ENCODE data around the gene CA7.
"Not testable (repeated sequence)": the region's sequence is repeated elsewhere in the genome, so short reads cannot be mapped to it uniquely, and the experiment has no call there.

Gene CA7

GRCh38 chr16:66871363-66871762, 27.1 kb downstream of the CA7 start:
- H3K27ac ChIP-seq, H3K4me3 ChIP-seq: not testable (repeated sequence)

GRCh38 chr16:66871840-66872239, 27.6 kb downstream of the CA7 start:
- no peak overlapping the region for H3K4me3 ChIP-seq
- no peak overlapping the region for H3K27ac ChIP-seq

GRCh38 chr16:66872559-66872942, 28.3 kb downstream of the CA7 start:
- peak overlapping the region in 5 of 21 experiments; percentile 22 to 81 (median 58) for H3K27ac ChIP-seq
- peak overlapping the region in 5 of 7 experiments; percentile 5 to 34 (median 22) for H3K4me3 ChIP-seq

- Histone ChIP-seq H3K27ac (peak overlapping the region in 9 of 21 experiments; percentile 4 to 81 (median 54)), H3K4me3 (peak overlapping the region in 6 of 7 experiments; percentile 5 to 34 (median 21))
These were observed 28.9 kb downstream of the CA7 start for GRCh38 chr16:66872943-66873684.

GRCh38 chr16:66873685-66874055, 29.5 kb downstream of the CA7 start:
- Histone ChIP-seq H3K4me3 (no peak overlapping the region), H3K27ac (peak overlapping the region in 4 of 21 experiments; percentile 37 to 81 (median 68))

- Histone ChIP-seq H3K4me3 (no peak overlapping the region), H3K27ac (peak overlapping the region in 5 of 21 experiments; percentile 3 to 78 (median 56))
These were observed 30.0 kb downstream of the CA7 start for GRCh38 chr16:66874079-66874775.

- no peak overlapping the region for H3K27ac ChIP-seq
- H3K4me3 ChIP-seq: no peak overlapping the region
These were observed 33.9 kb downstream of the CA7 start for GRCh38 chr16:66878067-66878466.

GRCh38 chr16:66880288-66881013, 36.2 kb downstream of the CA7 start, which contains the start of gene PDP2:
PDP2 (plus strand) TSS chr16:66880515; CDS start chr16:66884285, 3,770 bp downstream.
- Histone ChIP-seq H3K4me3 (peak within 1 kb of the TSS; percentile 59 to 95 (median 72)), H3K27ac (peak within 1 kb of the TSS in 17 of 21 experiments; percentile 18 to 79 (median 64))

DNA sequence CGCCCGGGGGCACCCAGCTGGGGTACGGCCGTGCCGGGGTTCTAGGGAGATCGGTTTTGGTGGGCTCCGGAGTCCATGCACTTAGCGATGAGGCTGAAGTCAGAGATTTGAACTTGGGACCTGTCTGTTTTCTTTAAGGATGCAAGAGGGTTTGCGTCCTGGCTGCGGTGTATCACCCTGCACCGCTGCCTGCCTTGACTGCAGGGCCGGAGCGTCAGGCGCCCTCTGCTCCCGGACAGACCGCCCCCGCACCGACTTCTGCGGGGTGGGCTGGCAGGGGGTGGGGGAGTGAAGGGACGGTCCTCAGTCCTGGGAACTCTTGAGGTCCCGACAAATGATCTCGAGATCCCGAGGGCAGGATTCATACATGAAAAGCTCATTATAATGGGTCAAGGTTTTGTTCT, 36.8 kb downstream of the CA7 start:
- peak overlapping the region; percentile 59 to 95 (median 72) for H3K4me3 ChIP-seq
- H3K27ac ChIP-seq: peak overlapping the region in 17 of 21 experiments; percentile 9 to 79 (median 64)

DNA sequence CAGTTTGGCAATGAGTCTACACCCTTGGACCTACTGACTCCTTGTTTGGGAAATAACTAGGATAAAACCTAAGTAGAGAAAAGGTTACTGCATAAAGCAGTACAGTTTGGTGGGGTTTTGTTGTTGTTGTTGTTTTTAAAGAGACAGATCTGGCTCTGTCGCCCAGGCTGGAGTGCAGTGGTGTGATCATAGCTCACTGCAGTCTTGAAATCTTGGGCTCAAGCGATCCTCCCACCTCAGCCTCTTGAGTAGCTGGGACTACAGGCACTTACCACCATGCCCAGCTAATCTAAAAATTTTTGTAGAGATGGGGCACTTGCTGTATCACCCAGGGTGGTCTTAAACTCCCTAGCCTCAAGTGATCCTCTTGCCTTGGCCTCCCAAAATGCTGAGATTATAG, 37.3 kb downstream of the CA7 start:
- H3K4me3 ChIP-seq: peak overlapping the region in 1 of 7 experiments; percentile 72
- H3K27ac ChIP-seq: peak overlapping the region in 1 of 21 experiments; percentile 18

- no peak overlapping the region for H3K27ac ChIP-seq
- no peak overlapping the region for H3K4me3 ChIP-seq
These were observed 37.8 kb downstream of the CA7 start for GRCh38 chr16:66881964-66882508.

DNA sequence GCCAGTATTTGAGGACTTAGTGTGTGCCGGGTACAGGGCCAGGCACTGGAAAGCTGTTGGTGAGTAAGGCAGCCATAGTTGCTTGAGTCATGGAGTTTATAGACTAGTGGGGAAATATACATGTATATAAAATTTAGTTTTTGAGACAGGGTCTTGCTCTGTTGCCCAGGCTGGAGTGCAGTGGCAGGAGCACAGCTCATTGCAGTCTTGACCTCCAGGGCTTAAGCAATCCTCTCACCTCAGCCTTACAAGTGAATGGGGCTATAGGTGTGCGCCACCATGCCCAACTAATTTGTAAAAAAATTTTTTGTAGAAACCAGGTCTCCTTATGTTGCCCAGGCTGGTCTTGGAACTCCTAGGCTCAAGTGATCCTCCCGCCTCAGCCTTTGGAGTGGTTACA, 38.5 kb downstream of the CA7 start:
- no peak overlapping the region for H3K27ac ChIP-seq
- H3K4me3 ChIP-seq: no peak overlapping the region

DNA sequence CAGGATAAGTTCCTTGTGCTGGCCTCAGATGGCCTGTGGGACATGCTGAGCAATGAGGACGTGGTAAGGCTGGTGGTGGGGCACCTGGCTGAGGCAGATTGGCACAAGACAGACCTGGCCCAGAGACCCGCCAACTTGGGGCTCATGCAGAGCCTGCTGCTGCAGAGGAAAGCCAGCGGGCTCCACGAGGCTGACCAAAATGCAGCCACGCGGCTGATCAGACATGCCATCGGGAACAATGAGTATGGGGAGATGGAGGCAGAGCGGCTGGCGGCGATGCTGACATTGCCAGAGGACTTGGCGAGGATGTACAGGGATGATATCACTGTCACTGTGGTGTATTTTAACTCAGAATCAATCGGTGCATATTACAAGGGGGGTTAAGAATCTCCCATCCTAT, 41.3 kb downstream of the CA7 start:
- H3K27ac ChIP-seq: no peak overlapping the region
- H3K4me3 ChIP-seq: no peak overlapping the region

DNA sequence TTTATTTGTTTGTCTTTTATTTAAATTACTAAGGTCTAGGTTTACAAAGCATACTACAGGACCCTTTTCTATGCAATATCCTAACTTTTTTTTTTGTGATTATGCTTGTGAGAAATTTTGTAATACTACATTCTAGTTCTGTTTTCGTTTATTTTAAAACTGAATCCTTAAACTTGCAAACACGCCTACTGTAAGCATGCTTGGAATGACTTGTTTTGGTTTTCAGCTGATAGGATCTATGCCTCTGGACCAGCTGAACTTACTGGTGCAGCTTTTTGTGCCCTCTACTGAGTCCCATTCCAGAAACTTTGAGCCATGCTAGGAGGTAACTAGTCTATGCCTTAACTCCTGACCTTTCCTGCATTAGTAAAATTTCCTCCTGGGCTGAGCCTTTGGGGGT, 42.1 kb downstream of the CA7 start:
- Histone ChIP-seq H3K27ac (no peak overlapping the region), H3K4me3 (no peak overlapping the region)

DNA sequence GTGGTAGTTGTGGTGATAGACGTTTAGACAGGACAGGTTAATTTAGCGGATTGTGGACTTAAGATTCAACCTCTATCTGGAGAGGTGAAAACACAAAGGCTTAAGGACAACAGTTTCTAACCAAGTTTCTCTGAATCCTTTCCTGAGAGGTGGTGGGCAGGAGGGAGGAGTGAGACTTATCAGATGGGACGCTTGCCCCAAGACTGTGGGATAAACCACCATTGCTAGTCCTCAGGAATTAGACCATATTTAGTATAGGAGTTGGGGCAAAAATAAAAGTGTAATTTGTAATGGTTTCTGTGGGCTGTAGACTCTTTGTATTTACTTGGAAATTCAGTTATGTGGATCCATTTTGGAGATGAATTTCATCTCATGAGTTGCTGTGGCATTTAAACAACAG, 42.7 kb downstream of the CA7 start:
- H3K4me3 ChIP-seq: no peak overlapping the region
- H3K27ac ChIP-seq: no peak overlapping the region

- H3K4me3 ChIP-seq: no peak overlapping the region
- no peak overlapping the region for H3K27ac ChIP-seq
These were observed 44.7 kb downstream of the CA7 start for GRCh38 chr16:66888647-66889615.

DNA sequence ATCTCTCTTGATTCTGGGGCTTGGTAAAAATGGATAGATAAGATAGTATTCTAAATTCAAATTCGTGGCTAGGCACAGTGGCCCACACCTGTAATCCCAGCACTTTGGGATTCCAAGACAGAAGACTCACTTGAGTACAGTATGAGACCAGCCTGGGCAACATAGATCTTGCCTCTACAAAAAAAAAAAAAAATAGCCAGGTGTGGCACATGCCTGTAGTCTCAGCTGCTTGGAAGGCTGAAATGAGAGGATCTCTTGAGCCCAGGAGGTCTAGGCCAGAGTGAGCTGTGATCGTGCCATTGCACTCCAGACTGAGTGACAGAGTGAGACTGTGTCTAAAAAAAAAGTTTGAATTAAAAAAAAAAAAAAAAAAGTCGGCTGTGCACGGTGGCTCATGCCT, 45.4 kb downstream of the CA7 start:
- no peak overlapping the region for H3K4me3 ChIP-seq
- H3K27ac ChIP-seq: no peak overlapping the region

DNA sequence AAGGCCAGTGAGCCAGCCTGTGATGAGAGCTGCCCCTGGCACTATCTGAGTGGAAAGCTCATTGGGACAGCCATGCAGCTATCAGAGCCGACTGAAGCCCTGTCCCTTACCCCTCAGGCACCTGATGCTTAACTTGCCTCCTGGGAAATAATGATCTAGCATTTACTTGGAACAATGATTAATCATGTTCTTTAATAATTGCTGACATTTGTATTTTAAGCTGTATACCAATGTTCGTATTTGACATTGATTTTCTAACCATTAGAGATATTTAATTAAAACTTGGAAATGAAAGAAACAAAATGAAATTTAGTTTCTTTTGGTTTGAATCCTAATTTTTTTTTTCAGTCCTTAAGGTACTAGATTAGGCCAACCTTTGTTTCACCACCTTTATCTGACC, 46.6 kb downstream of the CA7 start:
- Histone ChIP-seq H3K27ac (no peak overlapping the region), H3K4me3 (no peak overlapping the region)

DNA sequence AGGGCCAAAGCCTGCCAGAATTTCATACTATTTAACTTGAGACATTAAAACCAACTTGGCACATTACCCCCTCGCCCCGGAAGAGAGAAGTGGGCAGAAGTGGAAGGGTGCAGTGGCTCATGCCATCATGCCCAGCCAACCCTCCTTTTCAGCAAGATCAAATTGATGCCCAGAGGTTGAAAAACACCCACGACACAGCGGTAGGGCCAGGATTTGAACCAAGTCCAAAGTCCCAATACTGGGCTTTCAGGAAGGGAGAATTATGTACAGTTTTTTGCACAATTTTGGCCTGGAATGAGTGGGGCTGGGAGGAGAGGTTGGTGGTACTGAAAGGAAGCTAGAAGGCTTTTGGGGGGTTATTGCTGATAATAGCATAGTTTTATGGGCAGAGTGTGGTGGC, 47.1 kb downstream of the CA7 start:
- Histone ChIP-seq H3K4me3 (no peak overlapping the region), H3K27ac (no peak overlapping the region)
